Measurements from ENCODE around the gene MTHFD1.

The MTHFD1 gene

GRCh38 chr14:64421166-64421565, 33.0 kb downstream of the MTHFD1 start:
- no peak overlapping the region for H3K27ac ChIP-seq

GRCh38 chr14:64422005-64422404, 33.9 kb downstream of the MTHFD1 start:
- H3K27ac ChIP-seq, result no peak overlapping the region
- no peak for TF ChIP-seq CTCF (conservative IDR thresholded peaks at IDR 0.05)

More at GRCh38 chr14:64421166-64421565, 33.0 kb downstream of the MTHFD1 start:
- TF ChIP-seq CTCF (conservative IDR thresholded peaks at IDR 0.05), result no peak

- H3K27ac ChIP-seq, result no peak overlapping the region
- TF ChIP-seq CTCF (conservative IDR thresholded peaks at IDR 0.05), result no peak
Measured at GRCh38 chr14:64422756-64423155, 34.6 kb downstream of the MTHFD1 start.

- H3K27ac ChIP-seq, result no peak overlapping the region
- no peak for TF ChIP-seq CTCF (conservative IDR thresholded peaks at IDR 0.05)
Measured at GRCh38 chr14:64423987-64424386, 35.8 kb downstream of the MTHFD1 start.

GRCh38 chr14:64434528-64434927, 46.4 kb downstream of the MTHFD1 start:
- TF ChIP-seq CTCF (conservative IDR thresholded peaks at IDR 0.05), result no peak
- H3K27ac ChIP-seq, result no peak overlapping the region

GRCh38 chr14:64438181-64438841, 50.2 kb downstream of the MTHFD1 start:
- TF ChIP-seq CTCF (conservative IDR thresholded peaks at IDR 0.05), result no peak
- no peak overlapping the region for H3K27ac ChIP-seq

- H3K27ac ChIP-seq, result no peak overlapping the region
Measured at GRCh38 chr14:64439141-64439540, 51.0 kb downstream of the MTHFD1 start.

More at GRCh38 chr14:64439141-64439540, 51.0 kb downstream of the MTHFD1 start:
- TF ChIP-seq CTCF (conservative IDR thresholded peaks at IDR 0.05), result no peak

Data from VCaP (cell line).